Measurements from ENCODE around the gene ZBTB16. TPM values are rescaled to one million over a fixed set of nuclear protein-coding genes. Genes with fewer than 3 reads are reported as not detected.

Gene ZBTB16
- total RNA-seq, 2 experiments from 2014 or later = 19.1 to 20.6 TPM

GRCh38 chr11:114149689-114150407, 90.3 kb downstream of the ZBTB16 start:
- ATAC-seq (ENCODE audit: poor library complexity) (no peak), DNase-seq (no peak)
- H3K4me1 ChIP-seq (ENCODE audit: insufficient read depth, low read length) = peaks cover 17% of the 10 kb centered on the region
- POLR2A ChIA-PET = interaction anchor here (2.0 kb wide), 1 partner anchor 10 kb away, joined by 7 read pairs; no protein-coding TSS in a partner anchor
- no peaks in the 10 kb centered on the region for H3K9me3 ChIP-seq (ENCODE audit: control insufficient read depth in 1 of 2, insufficient read depth in 1 of 2, low read length in 2 of 2)
- no peak for TF ChIP-seq CTCF (IDR thresholded peaks at IDR 0.05)
- H3K27me3 Mint-ChIP-seq = no peaks in the 10 kb centered on the region
- no peaks in the 10 kb centered on the region for H3K36me3 ChIP-seq (ENCODE audit: insufficient read depth, low read length)
- H3K36me3 Mint-ChIP-seq (ENCODE audit: low read depth) = no peaks in the 10 kb centered on the region
- CTCF ChIA-PET = no interaction called here
- H3K9me3 Mint-ChIP-seq = no peaks in the 10 kb centered on the region
- intact Hi-C loops (cut with DNase I, micrococcal nuclease) = loop anchor here in 1 of 2 experiments (5.0 kb wide), 1 partner anchor 37 kb away; no protein-coding TSS in a partner anchor
- no peak overlapping the region for H3K27ac ChIP-seq (ENCODE audit: low read depth in 1 of 2, low read length in 2 of 2)
- no peak overlapping the region for H3K4me3 Mint-ChIP-seq
- no peaks in the 10 kb centered on the region for H3K27me3 ChIP-seq (ENCODE audit: control insufficient read depth in 1 of 2, insufficient read depth in 2 of 2, low read length in 2 of 2)
- no peak overlapping the region for H3K27ac Mint-ChIP-seq
- H3K4me3 ChIP-seq (ENCODE audit: low read length) = no peak overlapping the region
- H3K4me1 Mint-ChIP-seq (ENCODE audit: low read depth) = peaks cover 33% of the 10 kb centered on the region

DNA sequence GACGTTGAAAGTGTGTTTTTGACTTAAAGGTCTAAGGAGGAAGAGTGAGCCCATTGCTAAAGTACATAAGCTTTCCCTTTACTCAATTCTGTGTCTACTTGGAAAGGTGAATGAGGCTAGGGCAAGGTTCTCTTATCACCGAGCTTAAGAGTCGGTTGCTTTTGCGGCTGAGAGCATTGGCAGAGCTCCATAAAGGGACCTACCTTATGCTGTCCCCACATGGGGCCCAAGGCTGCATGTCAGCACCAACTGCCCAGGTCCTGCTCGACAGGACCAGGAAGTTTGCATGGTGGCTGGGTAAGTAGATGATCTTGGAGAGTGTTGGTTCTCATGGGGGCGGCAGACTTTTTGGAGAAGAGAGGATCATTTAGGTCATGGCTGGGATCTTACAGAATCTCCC, 91.2 kb downstream of the ZBTB16 start:
- no peak overlapping the region for H3K27ac Mint-ChIP-seq
- H3K27me3 Mint-ChIP-seq = no peaks in the 10 kb centered on the region
- ATAC-seq (ENCODE audit: poor library complexity) (no peak), DNase-seq (no peak)
- ChIA-PET CTCF (no interaction called here), POLR2A (no interaction called here)
- no peak for TF ChIP-seq CTCF (IDR thresholded peaks at IDR 0.05)
- no peaks in the 10 kb centered on the region for H3K36me3 Mint-ChIP-seq (ENCODE audit: low read depth)
- H3K9me3 Mint-ChIP-seq = no peaks in the 10 kb centered on the region
- Histone ChIP-seq H3K36me3 (ENCODE audit: insufficient read depth, low read length) (no peaks in the 10 kb centered on the region), H3K4me3 (ENCODE audit: low read length) (no peak overlapping the region), H3K4me1 (ENCODE audit: insufficient read depth, low read length) (peaks cover 22% of the 10 kb centered on the region), H3K27ac (ENCODE audit: low read depth in 1 of 2, low read length in 2 of 2) (no peak overlapping the region), H3K9me3 (ENCODE audit: control insufficient read depth in 1 of 2, insufficient read depth in 1 of 2, low read length in 2 of 2) (no peaks in the 10 kb centered on the region), H3K27me3 (ENCODE audit: control insufficient read depth in 1 of 2, insufficient read depth in 2 of 2, low read length in 2 of 2) (no peaks in the 10 kb centered on the region)
- H3K4me1 Mint-ChIP-seq (ENCODE audit: low read depth) = peaks cover 36% of the 10 kb centered on the region
- intact Hi-C loops (cut with DNase I, micrococcal nuclease) = loop anchor here in 1 of 2 experiments (5.0 kb wide), 1 partner anchor 37 kb away; no protein-coding TSS in a partner anchor
- no peak overlapping the region for H3K4me3 Mint-ChIP-seq

DNA sequence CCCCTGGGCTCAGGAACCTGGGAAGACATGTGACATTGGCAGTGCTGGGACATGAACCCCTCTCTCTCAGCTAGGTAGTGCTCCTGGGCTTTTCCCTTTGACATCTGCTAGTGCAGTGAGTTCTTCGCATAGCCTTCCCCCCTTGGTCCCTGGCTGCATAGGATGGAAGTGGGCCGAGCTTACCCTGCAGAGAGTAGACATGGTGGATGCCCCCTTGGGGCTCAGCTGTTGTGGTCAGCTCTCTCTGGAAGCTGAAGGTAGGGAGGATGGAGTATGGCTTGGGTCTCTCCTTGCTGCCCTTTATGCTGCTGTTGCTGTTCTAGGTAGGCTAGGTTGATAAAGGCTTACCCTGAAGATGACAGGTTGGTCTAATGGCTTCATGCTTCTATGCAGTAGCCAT, 92.1 kb downstream of the ZBTB16 start:
- ChIA-PET POLR2A (interaction anchor here (0.9 to 1.3 kb wide), 3 partner anchors 9 to 32 kb away, joined by 3 to 5 read pairs (median 3); no protein-coding TSS in a partner anchor), CTCF (no interaction called here)
- Histone ChIP-seq H3K4me3 (ENCODE audit: low read length) (no peak overlapping the region), H3K4me1 (ENCODE audit: insufficient read depth, low read length) (peaks cover 27% of the 10 kb centered on the region), H3K36me3 (ENCODE audit: insufficient read depth, low read length) (no peaks in the 10 kb centered on the region), H3K27me3 (ENCODE audit: control insufficient read depth in 1 of 2, insufficient read depth in 2 of 2, low read length in 2 of 2) (no peaks in the 10 kb centered on the region), H3K9me3 (ENCODE audit: control insufficient read depth in 1 of 2, insufficient read depth in 1 of 2, low read length in 2 of 2) (no peaks in the 10 kb centered on the region), H3K27ac (ENCODE audit: low read depth in 1 of 2, low read length in 2 of 2) (no peak overlapping the region)
- Mint-ChIP-seq H3K27ac (no peak overlapping the region), H3K9me3 (no peaks in the 10 kb centered on the region), H3K27me3 (no peaks in the 10 kb centered on the region), H3K4me3 (no peak overlapping the region), H3K36me3 (ENCODE audit: low read depth) (no peaks in the 10 kb centered on the region), H3K4me1 (ENCODE audit: low read depth) (peaks cover 39% of the 10 kb centered on the region)
- DNase-seq (no peak), ATAC-seq (ENCODE audit: poor library complexity) (no peak)
- intact Hi-C loops (cut with DNase I, micrococcal nuclease) = loop anchor here in 1 of 2 experiments (5.0 kb wide), 1 partner anchor 36 kb away; no protein-coding TSS in a partner anchor
- TF ChIP-seq CTCF (IDR thresholded peaks at IDR 0.05) = no peak
